HG03064 (cell line): ENCODE results near the gene CETP.
"Not testable (repeated sequence)": the region's sequence is repeated elsewhere in the genome, so short reads cannot be mapped to it uniquely, and the experiment has no call there.

Experiments
- ATAC-seq: cut with Tn5 transposase; IDR thresholded peaks from one replicate; pipeline ENCODE4 v1.9.1; 2021; ENCODE audit warnings: low read depth; ENCODE audit not compliant: unreplicated experiment

CETP gene

GRCh38 chr16:56933828-56934598 is 27.7 kb upstream of the CETP start:
- ATAC-seq: no peak

GRCh38 chr16:56934599-56935145 is 27.1 kb upstream of the CETP start:
- not testable (repeated sequence) for ATAC-seq

- no peak for ATAC-seq
Measured at GRCh38 chr16:56935201-56935600, 26.5 kb upstream of the CETP start.

GRCh38 chr16:56936491-56936890 is 25.3 kb upstream of the CETP start:
- no peak for ATAC-seq

GRCh38 chr16:56936950-56937349 is 24.8 kb upstream of the CETP start:
- ATAC-seq: no peak

GRCh38 chr16:56938664-56939513 is 22.9 kb upstream of the CETP start:
- ATAC-seq: no peak

GRCh38 chr16:56939801-56940200 is 21.9 kb upstream of the CETP start:
- ATAC-seq: no peak

- ATAC-seq: no peak
Measured at GRCh38 chr16:56941092-56941491, 20.7 kb upstream of the CETP start.

- ATAC-seq: no peak
Measured at GRCh38 chr16:56941856-56942331, 19.9 kb upstream of the CETP start.

- ATAC-seq: no peak
Measured at GRCh38 chr16:56943761-56944375, 17.9 kb upstream of the CETP start.

GRCh38 chr16:56944954-56945839 is 16.6 kb upstream of the CETP start:
- no peak for ATAC-seq

- ATAC-seq: no peak
Measured at GRCh38 chr16:56945847-56946527, 15.8 kb upstream of the CETP start.

GRCh38 chr16:56946767-56947603 is 14.8 kb upstream of the CETP start:
- ATAC-seq: no peak

- ATAC-seq: no peak
Measured at GRCh38 chr16:56947604-56947995, 14.2 kb upstream of the CETP start.

GRCh38 chr16:56948234-56948633 is 13.5 kb upstream of the CETP start:
- no peak for ATAC-seq

- ATAC-seq: no peak
Measured at GRCh38 chr16:56950051-56950450, 11.7 kb upstream of the CETP start.

- no peak for ATAC-seq
Measured at GRCh38 chr16:56950455-56950854, 11.3 kb upstream of the CETP start.
